Transverse colon (tissue), 4 donors: ENCODE data around the gene DKK3. TPM values are rescaled to one million over a fixed set of nuclear protein-coding genes. Genes with fewer than 3 reads are reported as not detected.

Experiments used
- DNase-seq: peaks from one replicate; pipeline ENCODE4 v3.0.0-alpha.2; 2019
- H3K27ac ChIP-seq, 4 donors: fragments of 200-600 bp; sonication (generic); 2 replicates each; pipeline ENCODE4 v1.5.1; 2016 to 2018; ENCODE audit warnings: inconsistent platforms in 4 of 4
- H3K27me3 ChIP-seq: fragments of 200-600 bp; sonication (generic); 2 replicates; pipeline ENCODE4 v1.5.1; 2017; ENCODE audit warnings: inconsistent platforms
- H3K36me3 ChIP-seq, 4 donors: fragments of 200-600 bp; sonication (generic); 2 replicates each; pipeline ENCODE4 v1.5.1; 2017 to 2019; ENCODE audit warnings: inconsistent platforms in 4 of 4
- H3K4me1 ChIP-seq, 4 donors: fragments of 200-600 bp; sonication (generic); 2 replicates each; pipeline ENCODE4 v1.5.1; 2017 to 2020; ENCODE audit warnings: inconsistent platforms in 4 of 4
- H3K4me3 ChIP-seq, 4 donors: fragments of 200-600 bp; sonication (generic); 1 replicate in 1 of 4; 2 replicates in 3 of 4; pipeline versions ENCODE4 v1.5.1 to v1.6.1; 2017 to 2019; ENCODE audit warnings: inconsistent platforms in 4 of 4
- H3K9me3 ChIP-seq, 2 donors: fragments of 200-600 bp; sonication (generic); 2 replicates each; pipeline ENCODE4 v1.5.1; 2017 to 2019; ENCODE audit warnings: inconsistent platforms in 2 of 2
- CTCF ChIP-seq, 5 experiments: fragments of 200-600 bp in 3 of 5; fragments of 450-650 bp in 2 of 5; sonication (generic) in 3 of 5; IDR thresholded peaks; 1 replicate in 2 of 5; 2 replicates in 3 of 5; pipeline ENCODE4 v1.5.1; 2016 to 2017; ENCODE audit warnings: antibody characterized with exemption in 5 of 5, inconsistent platforms in 3 of 5, mild to moderate bottlenecking in 2 of 5, moderate library complexity in 1 of 5
- EP300 ChIP-seq: sonication (generic); formaldehyde crosslinking; IDR thresholded peaks from one replicate; pipeline ENCODE4 v1.6.1; 2017; ENCODE audit warnings: antibody characterized with exemption, low read depth
- POLR2A ChIP-seq: fragments of 450-650 bp; IDR thresholded peaks from one replicate; pipeline ENCODE4 v1.6.1; 2016; ENCODE audit warnings: antibody characterized with exemption, mild to moderate bottlenecking, moderate library complexity
- POLR2AphosphoS5 ChIP-seq, 3 donors: sonication (generic); formaldehyde crosslinking; IDR thresholded peaks; one replicate each; pipeline ENCODE4 v1.6.1; 2016; ENCODE audit warnings: antibody characterized with exemption in 3 of 3
- WGBS, 2 donors: methylation state at CpG; one replicate each; pipeline ENCODE4 v1.1.5; 2018; ENCODE audit warnings: low coverage in 1 of 2; 5-methylcytosine and 5-hydroxymethylcytosine counted together
- in situ Hi-C, 4 donors: fragments of 200-750 bp; cut with MboI; loops; one replicate each; pipeline versions ENCODE4 v1.15.0 to v1.15.1; 2017; ENCODE audit warnings: low sequenced_read_pairs in 3 of 4, low pct_ligation_motif_present in 1 of 4, low pct_unique_long_range_greater_than_20kb in 1 of 4
- intact Hi-C: fragments of 100-400 bp; cut with DNase I; formaldehyde crosslinking; loops from one replicate; pipeline ENCODE4 v1.15.1; 2023; ENCODE audit warnings: low total_unique reads
- total RNA-seq, 4 donors: library from RNA; depleted of rRNA; stranded (reverse); fragments of >200 nt; gene quantifications; one replicate each; pipeline ENCODE4 v1.1.0, GENCODE V29; 2016

Gene DKK3
- total RNA-seq, 4 donors from 2014 or later, result 27.2 to 181 (median 40.1) TPM

- peak overlapping the region; percentile 67 to 78 (median 70) for H3K27ac ChIP-seq
- no peak overlapping the region for H3K4me3 ChIP-seq
- no peaks in the 10 kb centered on the region for H3K27me3 ChIP-seq
- H3K4me1 ChIP-seq, result peaks cover 21 to 57% (median 35%) of the 10 kb centered on the region in 4 donors
- 20 to 55% methylated on average over 1 to 10 of the region's 10 CpGs for WGBS, 2 donors
- peak; percentile 63 for DNase-seq
- no peaks in the 10 kb centered on the region for H3K36me3 ChIP-seq
- TF ChIP-seq EP300, result no peak
- TF ChIP-seq POLR2AphosphoS5 (IDR thresholded peaks at IDR 0.05), result peak in 2 of 3 donors; percentile 16 to 18
- no peaks in the 10 kb centered on the region for H3K9me3 ChIP-seq
- intact Hi-C loops (no loop called here), in situ Hi-C loops (no loop called here)
These were observed 31.1 kb downstream of the DKK3 start for GRCh38 chr11:11977206-11977938.

GRCh38 chr11:11976481-11977127 is 31.8 kb downstream of the DKK3 start:
- DNase-seq, result peak; percentile 53
- H3K4me3 ChIP-seq, result no peak overlapping the region
- WGBS, 2 donors, result 77 to 80% methylated on average over 1 to 6 of the region's 6 CpGs
- H3K4me1 ChIP-seq, result peaks cover 21 to 58% (median 40%) of the 10 kb centered on the region in 4 donors
- no peaks in the 10 kb centered on the region for H3K9me3 ChIP-seq
- intact Hi-C loops (no loop called here), in situ Hi-C loops (no loop called here)
- H3K27me3 ChIP-seq, result no peaks in the 10 kb centered on the region
- peak overlapping the region; percentile 67 to 78 (median 70) for H3K27ac ChIP-seq
- no peaks in the 10 kb centered on the region for H3K36me3 ChIP-seq
- TF ChIP-seq POLR2A (no peak), EP300 (no peak), POLR2AphosphoS5 (IDR thresholded peaks at IDR 0.05) (no peak), CTCF (IDR thresholded peaks at IDR 0.05) (no peak)

DNA sequence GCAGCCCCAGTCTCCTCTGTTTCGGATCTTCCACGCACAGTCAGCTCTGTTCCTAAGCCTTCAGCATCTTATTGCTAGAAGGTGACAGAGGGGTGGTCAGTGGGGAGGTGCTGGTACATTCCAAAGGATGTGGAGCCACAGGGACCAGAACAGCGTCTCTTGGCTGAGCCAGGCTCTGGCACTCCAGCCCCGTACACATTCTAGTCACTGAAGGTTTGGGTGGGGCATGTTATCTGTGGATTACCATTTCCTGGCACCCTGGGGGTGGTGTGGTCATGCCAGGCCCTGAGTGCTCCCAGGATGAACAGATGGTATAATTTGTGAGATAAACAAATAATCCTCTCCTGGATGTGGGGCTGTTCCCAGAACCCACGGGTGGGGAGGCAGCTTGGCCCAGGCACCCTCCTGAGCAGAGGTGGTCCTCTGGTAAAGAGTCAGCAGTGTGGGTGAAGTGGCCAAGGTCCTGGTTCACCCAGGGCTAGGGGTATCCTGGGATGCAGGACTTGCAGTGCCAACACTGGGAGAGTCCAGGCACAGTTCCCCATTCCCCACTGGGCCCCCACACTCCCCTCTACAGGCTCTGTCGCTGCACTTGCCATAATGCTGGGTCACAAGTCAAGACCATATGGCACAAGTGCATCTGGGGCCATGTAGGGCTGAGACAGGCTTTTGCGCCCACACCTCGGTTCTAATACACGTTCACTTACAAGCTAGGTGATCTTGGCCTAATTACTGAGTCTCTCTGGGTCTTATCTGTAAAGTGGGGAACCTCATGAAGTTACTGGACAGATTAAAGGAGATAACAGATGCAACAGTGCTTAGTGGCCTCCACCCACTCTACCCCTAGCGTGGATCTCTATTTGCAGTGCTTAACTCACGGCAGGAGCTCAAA is 33.0 kb downstream of the DKK3 start:
- 71% methylated on average over 11 of the region's 11 CpGs; no CpG with 5 or more reads in 1 of the 2 donors for whole genome bisulfite sequencing, 2 donors
- TF ChIP-seq CTCF (IDR thresholded peaks at IDR 0.05), result no peak
- TF ChIP-seq POLR2AphosphoS5 (IDR thresholded peaks at IDR 0.05), result no peak
- TF ChIP-seq EP300, result no peak
- TF ChIP-seq POLR2A, result no peak
- H3K27me3 ChIP-seq, result no peaks in the 10 kb centered on the region
- DNase-seq, result no peak
- H3K27ac ChIP-seq, result peak overlapping the region in 3 of 4 donors; percentile 67 to 78 (median 70)
- no peaks in the 10 kb centered on the region for H3K9me3 ChIP-seq
- intact Hi-C loops (no loop called here), in situ Hi-C loops (no loop called here)
- H3K4me1 ChIP-seq, result peaks cover 21 to 58% (median 40%) of the 10 kb centered on the region in 4 donors
- no peak overlapping the region for H3K4me3 ChIP-seq
- no peaks in the 10 kb centered on the region for H3K36me3 ChIP-seq

GRCh38 chr11:11973866-11974265 is 34.6 kb downstream of the DKK3 start:
- in situ Hi-C loops (no loop called here), intact Hi-C loops (no loop called here)
- H3K27ac ChIP-seq, result peak overlapping the region; percentile 55 to 69 (median 66)
- DNase-seq, result no peak
- H3K27me3 ChIP-seq, result no peaks in the 10 kb centered on the region
- H3K36me3 ChIP-seq, result no peaks in the 10 kb centered on the region
- TF ChIP-seq EP300 (no peak), POLR2A (no peak), CTCF (IDR thresholded peaks at IDR 0.05) (no peak), POLR2AphosphoS5 (IDR thresholded peaks at IDR 0.05) (no peak)
- no peak overlapping the region for H3K4me3 ChIP-seq
- WGBS, 2 donors, result 78% methylated on average over 4 of the region's 4 CpGs; no CpG with 5 or more reads in 1 of the 2 donors
- H3K4me1 ChIP-seq, result peaks cover 21 to 50% (median 33%) of the 10 kb centered on the region in 4 donors
- no peaks in the 10 kb centered on the region for H3K9me3 ChIP-seq
